Hepatocyte (in vitro differentiated cells): ENCODE results near the gene GTF2E1. TPM values are rescaled to one million over a fixed set of nuclear protein-coding genes. Genes with fewer than 3 reads are reported as not detected.

Experiments
- DNase-seq: peaks from one replicate; pipeline ENCODE4 v3.0.0-alpha.2; 2016; ENCODE audit warnings: low spot score
- H2AFZ ChIP-seq: fragments of 200-600 bp; sonication (generic); 2 replicates; pipeline ENCODE4 v1.6.0; 2016; ENCODE audit warnings: antibody characterized with exemption, mild to moderate bottlenecking
- H3K27ac ChIP-seq: fragments of 200-600 bp; sonication (generic); 2 replicates; pipeline ENCODE4 v1.5.1; 2016; ENCODE audit warnings: mild to moderate bottlenecking
- H3K27me3 ChIP-seq: fragments of 200-600 bp; sonication (generic); 2 replicates; pipeline ENCODE4 v1.6.1; 2016
- H3K36me3 ChIP-seq: fragments of 200-600 bp; sonication (generic); replicated peaks from 2 replicates; pipeline ENCODE4 v1.5.1; 2016; ENCODE audit warnings: low read depth; ENCODE audit not compliant: insufficient read depth
- H3K4me1 ChIP-seq: fragments of 200-600 bp; sonication (generic); 2 replicates; pipeline ENCODE4 v1.5.1; 2016; ENCODE audit warnings: mild to moderate bottlenecking, moderate library complexity; ENCODE audit not compliant: insufficient read depth
- H3K4me2 ChIP-seq: fragments of 200-600 bp; sonication (generic); 2 replicates; pipeline ENCODE4 v1.6.0; 2016
- H3K4me3 ChIP-seq: fragments of 200-600 bp; sonication (generic); 2 replicates; pipeline ENCODE4 v1.5.1; 2016; ENCODE audit warnings: mild to moderate bottlenecking
- H3K79me2 ChIP-seq: fragments of 200-600 bp; sonication (generic); 2 replicates; pipeline ENCODE4 v1.6.0; 2017; ENCODE audit warnings: mild to moderate bottlenecking
- H3K9me2 ChIP-seq: fragments of 200-600 bp; sonication (generic); replicated peaks from 2 replicates; pipeline ENCODE4 v1.6.0; 2017; ENCODE audit warnings: mild to moderate bottlenecking; ENCODE audit not compliant: insufficient read depth
- H3K9me3 ChIP-seq: fragments of 200-600 bp; sonication (generic); 2 replicates; pipeline ENCODE4 v1.5.1; 2016; ENCODE audit warnings: low read depth, mild to moderate bottlenecking
- H4K20me1 ChIP-seq: fragments of 200-600 bp; sonication (generic); 2 replicates; pipeline ENCODE4 v1.6.0; 2016; ENCODE audit warnings: mild to moderate bottlenecking; ENCODE audit not compliant: insufficient read depth, poor library complexity, severe bottlenecking
- EZH2 ChIP-seq: fragments of 200-600 bp; sonication (generic); IDR thresholded peaks from 2 replicates; pipeline ENCODE4 v1.6.1; 2016; ENCODE audit warnings: antibody characterized with exemption, mild to moderate bottlenecking, borderline replicate concordance
- EZH2phosphoT487 ChIP-seq: fragments of 200-600 bp; sonication (generic); IDR thresholded peaks from one replicate; pipeline ENCODE4 v1.6.1; 2018; ENCODE audit warnings: antibody characterized with exemption, mild to moderate bottlenecking, low read depth, moderate library complexity; ENCODE audit not compliant: unreplicated experiment, severe bottlenecking
- WGBS: methylation state at CpG from one replicate; pipeline ENCODE4 v1.1.6; 2016; ENCODE audit warnings: low lambda C conversion rate; ENCODE audit errors: missing lambda C conversion rate; 5-methylcytosine and 5-hydroxymethylcytosine counted together
- polyA plus RNA-seq: library from polyadenylated mRNA; unstranded; fragments of >200 nt; fragmentation: Nextera tagmentation; extraction: Ambion mirVana; gene quantifications from 2 replicates; pipeline ENCODE4 v1.2.1, GENCODE V29; 2016
- total RNA-seq: library from RNA; depleted of rRNA; stranded (reverse); fragments of >200 nt; gene quantifications from 2 replicates; pipeline ENCODE4 v1.2.3, GENCODE V29; 2014
- TF ChIP-seq, protein P1 (sequence below): fragments of 200-600 bp; sonication (generic); IDR thresholded peaks from 2 replicates; pipeline ENCODE4 v1.5.1; 2016; ENCODE audit warnings: antibody characterized with exemption, mild to moderate bottlenecking; ENCODE audit not compliant: poor library complexity

GTF2E1 gene
- total RNA-seq (9.2 and 11.6 TPM in 2 replicates), polyA plus RNA-seq (5.3 and 7.5 TPM in 2 replicates)

DNA sequence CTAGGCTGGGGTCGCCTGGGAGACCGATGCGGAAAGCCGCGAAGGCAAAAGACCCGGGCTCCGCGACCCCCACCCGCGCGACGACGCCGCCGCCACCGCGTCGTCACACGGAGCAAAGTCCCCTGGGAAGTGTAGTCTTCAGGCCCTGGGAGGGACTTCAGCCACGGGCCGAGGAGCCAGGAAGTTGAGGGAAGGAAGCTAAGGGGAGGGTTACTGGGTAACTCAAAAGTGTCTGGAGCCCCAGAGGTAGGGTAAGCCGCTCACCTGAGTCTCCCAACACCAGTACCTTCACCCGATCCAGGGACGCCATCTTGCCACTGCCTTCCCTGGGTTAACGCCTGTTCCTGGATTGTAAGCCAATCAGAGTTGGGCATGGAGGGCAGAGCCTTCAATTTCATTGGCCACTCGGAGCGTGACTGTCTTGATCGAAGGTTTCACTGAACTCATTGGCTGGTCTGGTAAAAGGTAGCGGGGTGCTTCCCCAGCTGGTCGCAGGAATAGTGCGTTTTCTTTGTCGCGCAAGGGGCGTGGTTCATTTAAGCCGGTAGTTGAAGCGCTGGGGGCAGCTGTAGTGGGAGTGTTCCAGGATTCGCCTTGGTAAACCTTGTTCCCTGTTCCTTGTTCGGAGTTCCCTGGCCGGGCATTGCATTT is at the start of gene GTF2E1, which contains the start of gene RABL3:
TSS of gene GTF2E1 (plus strand) at position 547 of the 651 bp plus-strand sequence. CDS start 7,809 bp downstream, outside the sequence.
TSS of gene RABL3 (minus strand) at position 319 of the 651 bp plus-strand sequence. CDS start at position 310, 9 bp downstream.
- TF ChIP-seq EZH2, result no peak
- no peak for TF ChIP-seq EZH2phosphoT487
- TF ChIP-seq, protein P1, sequence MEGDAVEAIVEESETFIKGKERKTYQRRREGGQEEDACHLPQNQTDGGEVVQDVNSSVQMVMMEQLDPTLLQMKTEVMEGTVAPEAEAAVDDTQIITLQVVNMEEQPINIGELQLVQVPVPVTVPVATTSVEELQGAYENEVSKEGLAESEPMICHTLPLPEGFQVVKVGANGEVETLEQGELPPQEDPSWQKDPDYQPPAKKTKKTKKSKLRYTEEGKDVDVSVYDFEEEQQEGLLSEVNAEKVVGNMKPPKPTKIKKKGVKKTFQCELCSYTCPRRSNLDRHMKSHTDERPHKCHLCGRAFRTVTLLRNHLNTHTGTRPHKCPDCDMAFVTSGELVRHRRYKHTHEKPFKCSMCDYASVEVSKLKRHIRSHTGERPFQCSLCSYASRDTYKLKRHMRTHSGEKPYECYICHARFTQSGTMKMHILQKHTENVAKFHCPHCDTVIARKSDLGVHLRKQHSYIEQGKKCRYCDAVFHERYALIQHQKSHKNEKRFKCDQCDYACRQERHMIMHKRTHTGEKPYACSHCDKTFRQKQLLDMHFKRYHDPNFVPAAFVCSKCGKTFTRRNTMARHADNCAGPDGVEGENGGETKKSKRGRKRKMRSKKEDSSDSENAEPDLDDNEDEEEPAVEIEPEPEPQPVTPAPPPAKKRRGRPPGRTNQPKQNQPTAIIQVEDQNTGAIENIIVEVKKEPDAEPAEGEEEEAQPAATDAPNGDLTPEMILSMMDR, result no peak
- Histone ChIP-seq H3K4me2 (peak within 1 kb of the TSS; percentile 88), H3K79me2 (peaks cover 51% of the 10 kb centered on the region), H4K20me1 (no peaks in the 10 kb centered on the region), H2AFZ (peak within 1 kb of the TSS; percentile 79), H3K4me3 (peak within 1 kb of the TSS; percentile 53), H3K9me3 (no peaks in the 10 kb centered on the region), H3K27me3 (no peaks in the 10 kb centered on the region), H3K36me3 (no peaks in the 10 kb centered on the region), H3K27ac (peak within 1 kb of the TSS; percentile 97), H3K4me1 (peaks cover 8% of the 10 kb centered on the region), H3K9me2 (no peaks in the 10 kb centered on the region)
- under 1% methylated on average over 39 of the region's 39 CpGs for WGBS
- DNase-seq, result peak; percentile 98

DNA sequence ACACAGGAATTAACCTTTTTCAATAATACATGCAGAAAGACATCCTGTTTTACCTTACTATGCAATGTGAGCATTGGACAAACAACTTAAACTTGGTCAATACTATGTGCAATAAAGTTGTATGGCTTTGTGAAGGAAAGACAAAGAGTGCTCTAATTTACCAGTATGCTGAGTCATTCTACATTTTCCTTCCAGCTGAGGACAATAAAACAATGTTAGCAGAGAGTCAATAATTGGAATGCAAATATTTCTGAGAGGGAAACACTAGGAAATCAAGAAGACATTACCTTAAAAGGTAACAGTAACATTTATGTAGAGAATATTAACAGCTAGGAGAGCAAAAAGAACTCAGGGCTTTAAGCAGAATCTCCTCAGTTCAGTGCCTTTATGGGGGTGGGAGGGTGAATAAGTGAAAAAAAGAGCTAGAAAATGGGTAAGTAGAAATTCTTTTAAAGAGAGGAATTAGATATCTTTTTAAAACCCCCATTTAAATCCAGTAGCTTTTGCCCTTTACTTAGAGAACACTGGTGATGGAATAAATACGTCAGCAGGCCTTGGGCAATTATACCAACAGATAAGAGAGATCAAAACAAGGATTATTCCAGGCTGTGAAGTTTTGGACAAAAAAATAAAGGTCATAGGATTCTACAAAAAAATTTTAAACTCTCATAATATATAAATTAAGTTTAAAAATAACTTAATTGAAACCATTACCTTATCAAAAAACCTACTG is 48.9 kb upstream of the GTF2E1 start:
- H3K36me3 ChIP-seq, result no peaks in the 10 kb centered on the region
- no peaks in the 10 kb centered on the region for H3K79me2 ChIP-seq
- peak overlapping the region; percentile 77 for H3K27ac ChIP-seq
- no peaks in the 10 kb centered on the region for H3K27me3 ChIP-seq
- H3K4me3 ChIP-seq, result no peak overlapping the region
- H3K4me2 ChIP-seq, result peak overlapping the region; percentile 17
- H3K9me2 ChIP-seq, result no peaks in the 10 kb centered on the region
- peaks cover 7% of the 10 kb centered on the region for H3K4me1 ChIP-seq
- peak; percentile 40 for DNase-seq
- no peak overlapping the region for H2AFZ ChIP-seq
- H3K9me3 ChIP-seq, result no peaks in the 10 kb centered on the region
- TF ChIP-seq, protein P1, result no peak
- TF ChIP-seq EZH2phosphoT487, result no peak
- no peaks in the 10 kb centered on the region for H4K20me1 ChIP-seq
- 52% methylated on average over 1 of the region's 1 CpG for WGBS

DNA sequence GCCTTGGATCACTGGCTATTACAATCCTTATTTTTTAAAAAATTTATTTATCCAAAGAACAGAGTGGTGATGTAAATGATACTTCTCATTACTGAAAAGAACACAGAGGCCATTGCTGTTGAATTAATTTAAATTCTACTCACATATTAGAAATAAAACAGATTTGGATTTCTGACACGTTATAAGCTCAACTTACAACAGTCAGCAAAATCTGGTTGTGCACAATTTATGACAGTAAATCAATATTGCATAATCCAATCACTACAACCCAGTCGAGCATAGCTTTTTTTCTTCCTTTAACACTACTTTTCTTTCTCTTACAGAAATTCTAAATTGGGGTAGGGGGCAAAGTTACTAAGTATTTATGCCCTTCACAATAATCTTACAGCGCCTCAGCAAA is 43.2 kb upstream of the GTF2E1 start:
- no peak overlapping the region for H2AFZ ChIP-seq
- H3K4me1 ChIP-seq, result no peaks in the 10 kb centered on the region
- H3K4me3 ChIP-seq, result no peak overlapping the region
- no peaks in the 10 kb centered on the region for H3K36me3 ChIP-seq
- no peak overlapping the region for H3K27ac ChIP-seq
- H3K9me2 ChIP-seq, result no peaks in the 10 kb centered on the region
- H3K27me3 ChIP-seq, result no peaks in the 10 kb centered on the region
- no peak overlapping the region for H3K4me2 ChIP-seq
- H3K9me3 ChIP-seq, result no peaks in the 10 kb centered on the region
- TF ChIP-seq, protein P1, result no peak
- TF ChIP-seq EZH2 (no peak), EZH2phosphoT487 (no peak)
- WGBS, result 90% methylated on average over 3 of the region's 3 CpGs
- H4K20me1 ChIP-seq, result no peaks in the 10 kb centered on the region
- H3K79me2 ChIP-seq, result no peaks in the 10 kb centered on the region
- no peak for DNase-seq
